GM18520 (cell line): ENCODE measurements around the gene KLK15.
"Not testable (repeated sequence)": the region's sequence is repeated elsewhere in the genome, so short reads cannot be mapped to it uniquely, and the experiment has no call there.

Experiments
- ATAC-seq: cut with Tn5 transposase; IDR thresholded peaks from one replicate; pipeline ENCODE4 v1.9.1; 2021; ENCODE audit not compliant: unreplicated experiment

KLK15 gene

GRCh38 chr19:50796634-50797428 is 36.5 kb downstream of the KLK15 start:
- ATAC-seq, result no peak

GRCh38 chr19:50796128-50796633 is 37.2 kb downstream of the KLK15 start:
- ATAC-seq, result no peak

GRCh38 chr19:50795664-50796073 is 37.7 kb downstream of the KLK15 start:
- no peak for ATAC-seq

DNA sequence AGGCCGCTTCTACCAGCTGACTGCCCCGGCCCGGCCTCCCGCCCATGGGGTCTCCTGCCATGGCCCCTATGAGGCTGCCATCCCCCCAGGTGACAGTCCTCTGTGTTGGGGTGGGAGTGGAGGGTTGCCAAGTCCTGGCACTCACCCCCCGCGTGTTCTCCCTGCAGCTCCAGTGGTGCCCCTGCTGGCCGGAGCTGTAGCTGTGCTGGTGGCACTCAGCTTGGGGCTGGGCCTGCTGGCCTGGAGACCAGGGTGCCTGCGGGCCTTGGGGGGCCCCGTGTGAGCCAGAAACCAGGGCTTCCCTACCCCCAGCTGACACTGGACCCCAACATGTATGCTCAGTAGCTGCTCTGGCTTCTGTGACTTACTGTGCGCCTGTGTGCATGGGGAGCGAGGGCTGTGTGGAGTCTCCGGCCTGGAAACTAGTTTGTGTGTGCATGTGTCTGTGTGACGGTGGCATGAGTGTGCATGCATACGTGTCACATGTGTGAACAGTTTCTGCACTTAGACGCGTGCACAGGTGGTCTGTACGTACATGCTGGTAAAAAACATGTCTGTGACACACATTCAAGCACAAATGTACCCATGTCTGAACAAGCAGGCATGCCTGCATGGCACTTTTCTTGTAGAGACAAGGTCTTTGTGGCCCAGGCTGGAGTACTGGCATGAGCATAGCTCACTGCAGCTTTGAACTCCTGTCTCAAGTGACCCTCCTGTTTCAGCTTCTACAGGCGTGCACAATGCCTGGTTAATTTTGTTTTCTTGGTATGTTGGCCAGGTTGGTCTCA is 38.3 kb downstream of the KLK15 start:
- no peak for ATAC-seq

GRCh38 chr19:50794074-50794875 is 39.1 kb downstream of the KLK15 start:
- no peak for ATAC-seq

GRCh38 chr19:50793558-50794065 is 39.8 kb downstream of the KLK15 start:
- no peak for ATAC-seq

DNA sequence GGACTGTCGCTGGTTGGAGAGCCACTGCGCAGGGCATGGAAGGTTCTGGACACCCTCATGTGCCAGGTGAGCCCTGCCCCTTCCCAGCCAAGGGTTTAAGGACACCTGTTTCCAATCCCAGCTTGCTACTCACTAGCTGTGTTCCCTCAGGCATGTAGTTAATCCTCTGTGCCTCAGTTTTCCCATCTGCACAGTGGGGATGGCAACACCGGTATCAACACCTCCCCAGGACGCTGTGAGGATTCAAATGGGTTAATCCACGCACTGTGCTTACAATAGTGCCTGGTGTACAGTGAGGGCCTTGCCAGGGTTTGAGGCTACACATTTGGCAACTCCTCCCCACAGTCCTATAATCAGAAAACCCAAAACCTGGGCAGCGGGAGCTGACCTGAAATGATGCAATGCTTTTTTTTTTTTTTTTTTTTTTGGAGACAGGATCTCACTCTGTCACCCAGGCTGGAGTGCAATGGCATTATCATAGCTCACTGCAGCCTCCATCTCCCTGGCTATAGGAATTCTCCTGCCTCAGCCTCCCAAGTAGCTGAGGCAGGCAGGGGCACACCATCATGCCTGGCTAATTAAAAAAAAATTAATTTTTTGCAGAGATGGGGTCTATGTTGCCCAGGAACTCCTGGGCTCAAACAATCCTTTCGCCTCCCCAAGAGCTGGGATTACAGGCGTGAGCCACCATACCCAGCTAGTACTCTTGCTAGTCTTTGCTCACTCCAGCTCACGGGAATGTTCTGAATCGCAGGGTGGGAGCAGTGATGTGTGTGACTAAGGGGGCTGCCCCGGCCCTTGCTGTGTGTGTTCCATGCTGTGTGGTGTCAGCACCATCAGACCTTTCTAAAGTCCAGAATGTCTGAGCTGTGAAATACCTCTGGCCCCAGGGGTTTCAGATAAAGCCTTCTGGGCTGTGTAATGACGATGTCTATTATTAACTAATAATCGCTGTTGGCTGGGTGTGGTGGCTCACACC is 40.8 kb downstream of the KLK15 start:
- no peak for ATAC-seq

DNA sequence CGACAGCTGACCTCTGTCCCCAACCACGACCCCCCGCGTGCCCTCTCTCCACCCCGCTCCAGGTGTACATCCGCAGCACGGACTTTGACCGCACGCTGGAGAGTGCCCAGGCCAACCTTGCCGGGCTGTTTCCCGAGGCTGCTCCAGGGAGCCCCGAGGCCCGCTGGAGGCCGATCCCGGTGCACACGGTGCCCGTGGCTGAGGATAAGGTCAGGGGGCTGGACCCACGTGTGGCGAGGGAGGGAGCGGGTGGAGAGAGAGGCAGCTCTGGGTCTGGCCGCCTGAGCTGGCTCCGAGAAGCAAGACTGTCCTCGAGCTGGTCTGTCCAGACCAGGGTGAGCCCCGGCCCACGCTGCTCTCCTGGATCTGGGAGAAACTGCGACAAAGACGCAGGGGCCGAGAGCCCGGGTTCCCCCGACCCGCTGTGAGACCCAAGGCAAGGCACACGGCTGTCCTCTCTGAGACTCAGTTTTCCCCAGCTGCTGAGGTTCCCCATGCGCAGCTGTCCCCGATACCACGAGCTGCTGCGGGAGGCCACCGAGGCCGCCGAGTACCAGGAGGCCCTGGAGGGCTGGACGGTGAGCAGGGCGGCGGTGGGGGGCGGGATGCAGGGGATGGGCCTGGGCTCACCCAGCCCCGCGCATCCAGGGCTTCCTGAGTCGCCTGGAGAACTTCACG is 41.6 kb downstream of the KLK15 start:
- no peak for ATAC-seq

DNA sequence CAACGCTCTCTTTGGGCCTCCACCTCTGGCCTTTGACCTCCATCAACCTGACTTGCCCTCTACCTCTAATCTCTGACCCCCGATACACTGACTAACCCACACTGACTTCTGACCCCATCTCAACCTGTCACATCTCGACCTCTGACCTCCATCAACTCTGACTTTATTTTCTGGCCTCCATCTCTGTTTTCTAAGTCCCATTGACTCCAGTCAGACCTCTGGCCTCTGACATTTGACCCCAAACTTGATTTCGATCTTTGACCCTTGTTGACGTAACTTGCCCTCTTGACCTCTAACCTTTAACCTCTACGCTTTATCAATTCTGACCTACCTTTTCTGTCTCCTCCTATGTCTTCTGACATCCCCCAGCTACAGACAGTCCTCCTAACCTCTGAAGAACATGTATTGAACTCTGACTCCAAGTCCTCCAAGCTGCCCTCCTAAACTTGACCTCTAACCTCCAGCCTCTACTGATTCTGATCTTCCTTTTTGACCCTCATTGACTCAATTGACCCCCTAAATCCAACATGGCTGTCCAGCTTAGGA is 42.4 kb downstream of the KLK15 start:
- no peak for ATAC-seq

DNA sequence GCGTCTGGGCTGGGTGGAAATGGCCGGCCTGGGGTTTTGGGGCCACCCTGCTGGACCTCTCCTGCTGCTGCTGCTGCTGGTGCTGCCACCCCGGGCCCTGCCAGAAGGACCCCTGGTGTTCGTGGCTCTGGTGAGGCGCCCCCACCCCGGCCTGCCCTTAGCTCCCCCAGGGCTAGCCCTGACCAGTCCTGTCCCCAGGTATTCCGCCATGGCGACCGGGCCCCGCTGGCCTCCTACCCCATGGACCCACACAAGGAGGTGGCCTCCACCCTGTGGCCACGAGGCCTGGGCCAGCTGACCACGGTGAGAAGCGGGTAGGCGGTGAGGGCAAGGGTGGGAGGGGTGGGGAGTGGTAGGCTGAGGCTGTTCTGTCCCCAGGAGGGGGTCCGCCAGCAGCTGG is 43.0 kb downstream of the KLK15 start, which contains the start of gene ACP4:
Gene ACP4 (plus strand): TSS at position 20 of the 400 bp plus-strand sequence. CDS start 0 bp downstream, at position 20.
- no peak for ATAC-seq

DNA sequence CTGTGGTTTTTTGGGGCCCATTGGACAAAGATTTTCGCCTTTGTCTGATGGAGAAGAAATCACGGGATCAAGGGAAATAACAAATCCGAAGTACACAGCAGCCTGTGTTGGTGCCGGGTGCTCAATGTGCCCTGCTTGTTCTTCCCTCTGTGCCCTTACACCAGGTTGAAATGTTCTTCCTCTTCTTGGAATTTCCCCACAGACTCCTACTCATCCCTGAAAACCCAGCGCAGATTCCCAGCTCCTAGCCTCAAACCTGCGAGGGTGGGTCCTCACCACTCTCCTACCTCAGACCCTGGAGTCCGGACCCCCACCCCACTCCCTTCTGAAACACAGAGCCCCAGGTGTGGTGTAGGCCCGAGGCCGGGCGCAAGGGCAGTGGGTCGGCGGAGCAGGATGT is 48.0 kb downstream of the KLK15 start:
- ATAC-seq, result no peak

DNA sequence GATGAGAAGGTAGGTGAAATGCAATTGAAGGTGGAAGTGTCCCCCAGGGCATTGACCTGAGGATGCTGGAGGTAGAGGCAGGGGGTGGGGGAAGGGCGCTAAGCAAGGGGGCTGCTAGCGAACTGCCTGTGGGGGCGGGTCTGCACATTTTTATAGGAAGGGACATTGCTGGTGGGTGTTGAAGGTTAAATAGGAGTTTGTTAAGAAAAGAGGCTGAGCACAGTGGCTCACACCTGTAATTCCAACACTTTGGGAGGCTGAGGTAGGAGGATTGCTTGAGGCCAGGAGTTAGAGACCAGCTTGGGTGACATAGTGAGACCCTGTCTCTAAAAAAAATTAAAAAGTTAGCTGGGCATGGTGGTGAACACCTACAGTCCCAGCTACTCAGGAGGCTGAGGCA is 48.7 kb downstream of the KLK15 start:
- ATAC-seq, result no peak

DNA sequence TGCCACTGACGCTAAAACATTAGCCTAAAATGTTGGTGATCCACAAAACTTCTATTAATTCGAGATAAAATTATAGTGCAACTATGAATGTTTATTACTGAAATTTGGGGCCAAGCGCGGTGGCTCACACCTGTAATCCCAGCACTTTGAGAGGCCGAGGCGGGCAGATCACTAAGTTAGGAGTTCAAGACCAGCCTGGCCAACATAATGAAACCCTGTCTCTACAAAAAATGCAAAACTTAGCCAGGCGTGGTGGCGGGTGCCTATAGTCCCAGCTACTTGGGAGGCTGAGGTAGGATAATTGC is 49.6 kb downstream of the KLK15 start:
- ATAC-seq, result not testable (repeated sequence)

GRCh38 chr19:50780753-50781435 is 52.5 kb downstream of the KLK15 start:
- no peak for ATAC-seq

DNA sequence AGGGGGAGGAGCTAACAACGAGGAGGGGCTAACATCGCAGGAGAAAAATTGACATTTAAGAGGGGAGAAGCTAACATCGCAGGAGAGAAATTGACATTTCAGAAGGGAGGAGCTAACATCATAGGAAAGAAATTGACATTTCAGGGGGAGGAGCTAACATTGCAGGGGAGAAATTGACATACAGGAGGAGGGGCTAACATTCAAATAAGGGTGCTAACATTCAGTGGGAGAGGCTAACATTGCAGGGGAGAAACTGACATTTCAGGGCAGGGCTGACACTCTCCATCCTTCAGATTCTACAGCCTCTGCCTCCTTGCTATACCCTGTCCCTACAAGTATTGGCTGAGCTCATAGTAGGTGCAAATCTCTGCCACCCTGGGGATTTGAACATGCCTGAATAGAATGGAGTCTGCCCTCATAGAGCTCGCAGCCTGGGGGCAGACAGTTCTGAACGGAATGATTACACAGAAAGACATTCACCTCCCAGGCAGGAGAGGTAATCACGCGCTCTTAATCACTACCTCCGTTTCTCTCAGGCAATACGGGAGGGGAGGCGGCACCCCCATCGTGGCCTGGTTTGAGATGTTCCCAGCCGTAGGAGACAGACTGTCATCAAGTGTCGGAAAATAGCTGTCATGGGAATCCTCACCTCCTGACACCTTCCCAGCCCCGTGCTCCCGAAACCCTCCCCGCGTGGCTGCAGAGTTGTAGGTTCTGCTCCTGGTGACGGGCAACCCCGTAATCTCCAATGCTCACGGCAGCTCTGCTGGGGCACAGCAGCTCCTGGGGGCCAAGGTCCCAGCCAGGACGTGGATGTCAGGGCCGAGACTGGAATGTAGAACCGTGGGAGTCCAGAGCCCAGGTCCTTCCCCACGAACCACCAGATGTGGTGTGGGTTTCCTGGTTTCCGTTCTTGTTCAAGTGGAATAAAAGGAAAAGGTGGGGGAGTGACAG is 53.6 kb downstream of the KLK15 start:
- ATAC-seq, result no peak

DNA sequence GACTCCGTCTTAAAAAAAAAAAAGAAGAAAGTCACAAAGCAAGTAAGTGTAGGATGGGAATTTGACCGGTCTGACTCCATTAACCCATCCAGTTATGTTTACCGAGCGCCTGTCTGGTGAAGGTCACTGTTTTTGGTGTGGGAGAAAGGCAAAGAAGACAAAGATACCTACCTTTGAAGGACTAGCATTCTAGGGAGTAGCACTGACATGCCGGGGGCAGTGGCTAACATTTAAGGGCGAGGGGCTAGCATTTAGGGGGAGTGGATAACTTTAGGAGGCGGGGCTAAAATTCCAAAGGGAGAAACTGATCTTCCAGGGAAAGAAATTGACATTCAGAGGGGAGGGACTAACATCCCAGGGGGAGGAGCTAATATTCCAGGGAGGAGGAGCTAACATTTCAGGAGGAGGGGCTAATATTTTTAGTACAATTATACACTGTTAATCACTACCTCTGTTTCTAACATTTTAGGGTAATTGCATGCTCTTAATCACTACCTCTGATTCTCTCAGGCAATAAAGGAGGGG is 54.4 kb downstream of the KLK15 start:
- ATAC-seq, result no peak

DNA sequence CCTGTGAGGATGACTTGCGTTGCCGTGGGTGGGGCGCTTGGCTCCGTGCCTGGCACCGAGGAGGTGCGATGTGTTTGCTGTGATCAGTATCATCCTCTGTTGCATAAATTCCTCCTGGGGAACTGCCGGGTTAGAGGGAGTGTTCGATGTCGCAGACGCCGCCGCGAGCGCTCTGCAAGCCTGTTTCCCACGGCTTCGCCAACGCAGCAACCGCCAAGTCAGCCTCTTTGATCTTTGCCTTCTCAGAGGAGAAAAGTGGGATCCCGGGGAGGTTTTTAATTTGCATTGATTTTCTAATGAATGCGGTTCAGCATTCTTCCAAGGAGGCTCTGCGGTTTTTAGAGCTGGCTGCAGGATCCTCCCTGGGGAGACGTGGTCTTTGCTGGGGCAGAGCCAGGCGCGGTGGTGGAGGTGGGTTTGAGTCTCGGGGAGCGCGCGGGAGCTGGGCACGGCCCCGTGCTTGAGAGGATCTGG is 55.5 kb downstream of the KLK15 start:
- no peak for ATAC-seq
